NCI-H2029 treated with DMSO at 0.1 percent for 48 hours (cell line): ENCODE data around the gene ARHGAP6.
"Not testable (repeated sequence)": the region's sequence is repeated elsewhere in the genome, so short reads cannot be mapped to it uniquely, and the experiment has no call there.

Source experiments
- DNase-seq: peaks from one replicate; lab custom pipeline; 2025; lab: John Stamatoyannopoulos, UW

The ARHGAP6 gene

DNA sequence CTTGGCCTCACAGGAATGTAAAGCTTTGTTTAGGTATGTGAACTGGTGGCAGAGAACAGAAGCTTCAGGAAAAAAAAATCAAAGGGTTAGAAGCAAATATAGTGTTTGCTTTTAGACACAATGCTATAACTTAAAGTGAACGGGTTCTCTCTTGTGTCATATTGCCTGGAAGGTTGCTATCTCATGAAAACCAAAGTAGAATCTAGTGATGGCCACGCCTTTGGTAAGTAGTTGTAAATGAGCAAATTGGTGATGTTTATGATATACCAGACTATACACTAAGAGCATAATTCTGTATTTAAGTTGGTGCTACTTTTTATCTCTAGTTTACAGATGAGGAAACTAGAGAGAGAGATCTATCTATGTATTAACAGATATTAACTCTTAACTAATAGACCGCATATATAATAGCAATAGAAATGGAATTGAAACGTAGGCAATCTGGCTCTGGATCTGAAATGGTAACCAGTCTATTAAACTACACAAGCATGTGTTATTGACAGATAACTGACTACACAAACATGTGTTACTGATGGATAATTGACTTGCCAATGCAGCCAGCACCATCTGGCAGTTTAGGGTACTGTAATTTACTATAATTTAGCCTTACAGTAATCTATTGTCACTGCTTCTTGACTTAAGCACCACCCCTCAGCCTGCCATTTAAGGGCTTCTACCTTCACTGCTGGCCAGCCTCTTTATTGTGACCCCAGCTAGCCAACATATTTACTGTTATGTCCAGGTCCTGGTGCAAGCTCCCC, 513.7 kb downstream of the ARHGAP6 start:
- DNase-seq, result no peak

DNA sequence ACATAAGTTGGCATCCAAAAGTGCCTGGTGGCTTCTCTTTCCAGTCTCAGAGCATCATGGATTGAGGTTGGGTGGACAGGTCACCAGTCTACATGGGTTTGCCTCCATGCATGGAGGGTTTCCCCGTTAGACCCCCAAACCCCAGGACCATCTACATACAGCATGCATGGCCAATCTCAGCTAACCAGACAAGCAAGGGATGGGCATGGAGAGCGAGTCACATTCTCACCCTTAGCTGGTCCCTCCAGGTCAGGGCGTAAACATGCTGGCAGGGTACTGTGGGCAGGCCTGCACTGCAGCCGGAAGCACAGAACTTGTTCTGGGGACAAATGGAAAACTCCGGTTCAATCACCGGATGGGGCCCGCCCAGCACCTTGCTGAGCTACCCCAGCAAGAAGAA, 517.3 kb downstream of the ARHGAP6 start:
- no peak for DNase-seq

DNA sequence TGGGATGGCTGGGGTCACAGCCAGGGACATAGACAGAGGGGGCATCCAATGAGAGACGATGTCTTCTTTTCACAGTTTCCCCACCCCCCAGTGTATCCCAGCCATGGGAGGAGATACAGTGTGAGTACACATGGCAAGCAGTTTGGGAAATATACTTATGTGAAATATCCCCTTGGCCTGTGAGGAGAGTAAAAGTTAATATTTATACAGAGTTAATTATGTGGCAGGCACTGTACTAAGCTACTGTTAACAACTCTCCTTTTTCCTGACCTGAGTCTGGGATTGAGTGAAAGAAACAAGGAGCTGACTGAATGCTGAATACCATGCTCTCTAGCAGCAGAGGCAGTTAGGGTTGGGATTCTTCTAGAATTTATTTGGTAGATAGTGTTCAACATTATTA, 519.3 kb downstream of the ARHGAP6 start:
- DNase-seq, result no peak

DNA sequence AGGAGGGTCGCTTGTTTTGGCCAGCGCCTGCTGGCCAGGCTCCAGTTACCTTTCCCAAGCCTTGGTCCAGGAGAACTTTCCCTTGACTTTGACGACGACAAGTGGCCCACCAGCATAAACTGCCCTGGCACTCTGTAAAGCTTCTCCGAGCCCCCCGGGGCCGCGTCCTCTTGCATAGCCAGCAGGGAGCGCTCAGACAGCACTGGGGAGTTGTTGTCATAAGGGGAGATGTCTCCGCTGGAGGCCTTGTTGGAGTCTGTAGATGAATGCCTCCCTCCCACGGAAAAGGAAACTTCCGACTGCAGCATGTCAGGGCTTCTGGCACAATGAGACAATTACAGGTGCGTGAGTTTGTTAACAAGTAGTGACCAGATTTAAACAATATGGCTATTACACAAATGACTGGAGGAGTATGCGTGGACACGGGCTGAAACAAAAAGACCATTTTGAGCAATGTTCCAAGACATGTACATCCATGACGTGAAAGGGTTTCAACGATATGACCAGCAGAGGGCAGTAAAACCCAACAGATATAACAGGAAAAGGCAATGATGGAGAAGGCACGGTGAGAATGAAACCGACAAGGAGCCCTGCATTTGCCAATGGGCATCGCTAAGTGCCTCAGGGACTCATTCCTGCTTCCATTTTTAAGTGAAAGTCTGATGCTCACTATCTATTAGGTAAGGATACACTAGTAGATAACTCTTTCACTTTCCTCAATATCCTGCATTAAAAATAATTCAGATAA, 521.6 kb downstream of the ARHGAP6 start:
- peak; percentile 12 for DNase-seq

DNA sequence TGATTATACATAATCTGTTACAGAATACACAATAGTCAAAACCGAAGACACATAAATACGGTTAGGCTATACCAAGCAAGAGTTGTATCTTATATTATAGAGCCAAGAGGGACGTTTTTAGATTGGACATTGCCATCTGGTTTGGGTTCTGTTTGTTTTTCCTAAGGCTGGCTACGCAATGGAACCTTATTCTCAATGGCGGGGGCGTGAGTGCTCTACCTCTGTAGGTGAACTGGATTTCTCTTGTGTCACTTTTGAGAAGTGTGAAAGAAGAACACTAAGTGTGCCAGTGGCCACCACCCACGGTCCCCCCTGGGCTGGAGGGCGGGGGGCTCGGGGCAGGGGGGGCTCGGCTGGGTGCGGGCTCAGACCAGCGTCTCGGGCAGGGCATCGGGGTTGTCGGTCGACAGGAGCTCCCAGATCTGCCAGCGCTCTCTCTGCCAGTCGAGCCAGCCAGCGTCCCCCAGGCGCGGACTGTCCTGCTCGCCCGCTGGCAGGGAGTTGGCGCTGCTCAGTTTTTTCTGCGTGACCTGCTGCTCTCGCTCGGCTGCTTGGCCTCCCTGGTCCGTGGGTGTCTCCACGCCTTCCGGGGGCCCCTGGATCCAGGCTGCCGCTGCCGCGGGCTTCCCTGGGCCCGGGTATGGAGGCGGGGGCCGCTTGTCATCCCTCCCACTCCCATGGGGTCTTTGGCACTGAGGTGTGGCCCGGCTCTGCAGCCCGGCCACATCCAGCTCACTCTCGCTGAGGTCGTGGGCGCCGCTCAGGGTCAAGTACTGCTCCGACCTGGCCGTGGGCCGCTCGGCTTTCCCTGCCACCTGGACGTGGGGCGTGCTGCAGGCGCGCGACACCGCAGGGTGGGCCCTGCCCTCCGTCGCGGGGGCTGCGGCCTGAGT, 527.0 kb downstream of the ARHGAP6 start:
- no peak for DNase-seq

DNA sequence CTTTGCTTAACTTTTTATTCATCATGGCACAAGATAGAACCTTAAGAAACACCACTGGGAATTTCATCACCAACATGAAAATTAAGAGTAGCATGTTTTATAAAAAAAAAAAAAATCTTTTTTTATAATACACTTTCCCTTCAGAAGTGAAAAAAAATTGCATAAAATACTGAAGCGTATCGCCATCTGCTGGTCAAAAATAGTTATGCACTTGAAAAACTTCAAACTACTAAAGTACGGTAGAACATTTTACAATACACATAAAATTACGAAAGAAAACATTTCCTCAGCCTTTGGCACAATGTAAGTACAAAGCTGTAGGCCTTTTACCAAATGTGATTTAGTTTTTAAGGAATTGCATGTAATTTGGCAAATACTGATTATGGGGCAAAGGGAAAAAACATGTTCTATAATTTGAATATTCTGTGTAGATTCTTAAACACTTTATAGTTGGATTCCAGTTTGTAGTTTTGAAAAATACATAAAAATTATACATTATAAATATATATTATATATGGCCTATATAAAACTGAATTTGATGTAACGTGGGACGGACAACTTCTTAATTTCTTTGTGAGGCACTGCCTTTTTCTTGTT, 528.1 kb downstream of the ARHGAP6 start:
- no peak for DNase-seq

DNA sequence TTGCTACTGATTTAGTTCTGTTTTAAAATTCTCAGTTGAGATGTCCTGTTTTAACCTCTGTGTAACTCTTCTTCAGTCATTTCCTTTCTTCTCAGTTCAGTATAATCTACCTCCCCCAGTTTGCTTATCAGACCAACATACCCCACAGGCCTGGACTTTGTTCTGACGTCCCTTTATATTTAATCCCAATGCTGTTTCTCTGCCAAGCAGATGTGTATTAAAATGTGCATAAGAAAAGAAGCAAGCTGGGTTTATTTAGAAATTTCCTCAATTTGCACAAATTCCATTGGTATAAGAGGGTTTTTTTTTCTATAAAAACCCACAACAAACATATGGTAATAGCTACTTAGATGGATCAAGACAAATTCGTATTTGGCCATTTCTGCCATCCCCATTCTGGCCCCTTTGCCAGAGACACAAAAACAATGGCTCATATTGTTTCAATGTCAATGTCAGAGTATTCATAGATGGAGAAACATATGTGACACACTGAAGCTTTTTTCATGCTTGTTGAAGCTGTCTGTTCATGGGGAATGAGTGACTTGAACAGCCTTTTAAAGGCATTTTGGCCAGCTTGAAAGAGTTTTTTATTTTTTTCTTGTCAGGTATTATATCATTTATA, 530.0 kb downstream of the ARHGAP6 start:
- no peak for DNase-seq

DNA sequence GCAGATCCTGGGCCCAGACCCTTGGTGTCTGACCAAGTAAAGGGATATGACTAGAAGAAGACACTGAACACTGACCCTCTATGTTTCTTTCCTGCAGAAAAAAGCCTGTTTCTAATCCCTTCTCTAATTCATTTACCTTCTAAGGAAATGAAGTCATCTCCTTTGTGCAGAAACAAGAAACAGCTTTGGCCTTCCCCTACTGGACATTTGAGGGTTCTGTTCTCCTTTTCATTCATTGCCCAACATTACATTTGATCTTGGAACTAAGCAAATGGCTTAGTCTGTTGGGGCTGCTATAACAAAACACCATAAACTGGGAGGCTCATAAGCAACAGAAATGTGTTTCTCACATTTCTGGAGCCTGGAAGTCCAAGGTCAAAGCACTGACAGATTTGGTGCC, 534.6 kb downstream of the ARHGAP6 start:
- no peak for DNase-seq

DNA sequence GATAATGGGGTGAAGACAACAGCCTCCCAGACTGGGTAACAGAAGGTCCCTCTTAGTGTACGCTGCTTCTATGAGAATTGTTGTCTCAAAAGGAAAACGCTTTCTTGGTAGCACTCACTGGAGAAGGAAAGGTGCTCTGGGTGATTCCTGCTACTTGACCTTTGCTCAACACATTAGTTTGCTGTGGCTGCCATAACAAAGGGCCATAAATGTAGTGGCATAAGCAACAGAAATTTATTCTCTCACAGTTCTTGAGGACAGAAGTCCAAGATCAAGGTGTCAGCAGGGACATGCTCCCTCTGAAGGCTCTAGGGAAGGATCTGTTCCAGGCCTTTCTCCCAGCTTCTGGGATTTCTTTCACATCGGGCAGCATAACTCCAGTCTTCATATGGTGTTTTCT, 535.6 kb downstream of the ARHGAP6 start:
- DNase-seq, result no peak

DNA sequence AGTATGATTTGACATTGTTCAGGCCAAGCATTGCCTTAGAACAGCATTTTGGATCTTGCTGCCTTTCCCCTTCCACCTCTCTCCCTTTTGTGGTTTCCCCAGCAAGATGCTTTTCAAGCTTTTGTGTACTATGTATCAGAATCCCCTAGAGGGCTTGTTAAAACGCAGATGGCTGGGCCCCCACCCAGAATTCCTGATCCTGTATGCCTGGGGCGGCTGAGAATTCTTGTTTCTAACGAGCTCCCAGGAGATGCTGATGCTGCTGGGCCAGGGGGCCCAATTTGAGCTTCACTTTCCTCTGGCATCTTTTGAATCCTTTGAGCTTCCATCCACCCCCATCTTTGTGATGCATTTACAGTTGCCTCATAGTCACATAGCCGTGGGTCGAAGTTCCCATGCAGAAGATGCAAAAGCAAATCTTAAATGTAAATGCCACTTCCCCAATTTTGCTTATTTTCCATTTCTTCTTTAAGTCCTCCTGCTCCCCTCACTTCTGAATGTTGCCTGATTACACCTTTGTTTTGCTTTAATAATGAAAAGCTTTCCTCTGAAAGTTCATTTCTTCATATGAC, 536.1 kb downstream of the ARHGAP6 start:
- no peak for DNase-seq

DNA sequence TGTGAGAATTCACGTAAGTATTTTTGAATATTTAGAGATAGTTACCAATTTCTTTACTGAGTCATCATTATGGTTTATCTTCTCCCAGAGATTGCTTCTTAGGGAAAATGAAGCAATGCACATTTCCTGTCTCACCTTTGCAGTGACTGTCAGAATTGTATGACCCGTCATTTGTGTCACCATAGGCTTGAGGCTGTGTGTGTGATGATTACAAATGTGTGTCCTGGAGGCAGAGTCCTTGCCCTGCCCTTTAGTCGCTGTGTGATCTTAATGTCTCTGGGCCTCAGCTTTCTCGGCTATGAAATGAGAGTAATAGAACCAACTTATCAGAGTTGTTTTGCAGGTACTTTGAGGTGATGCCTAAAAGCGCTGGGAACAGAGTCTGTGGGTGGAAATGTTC, 540.7 kb downstream of the ARHGAP6 start:
- no peak for DNase-seq

DNA sequence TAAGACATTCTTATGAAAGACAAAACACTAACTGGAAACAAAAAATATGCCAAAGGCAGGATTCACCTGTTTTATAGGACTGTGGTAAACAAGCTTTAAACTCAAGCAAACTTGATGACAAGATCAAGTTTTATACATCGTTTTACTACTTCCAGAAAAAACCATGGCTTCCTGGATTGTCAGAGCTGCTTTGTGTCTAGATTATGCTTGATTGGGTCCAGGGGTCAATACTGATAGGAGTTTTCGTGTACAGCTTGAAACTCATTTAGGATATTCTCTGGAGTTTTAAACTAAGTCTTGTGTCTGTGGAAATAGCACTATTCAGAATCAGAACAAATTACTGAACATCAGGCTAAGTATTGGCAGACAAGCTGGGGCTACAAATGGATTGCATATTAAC, 541.6 kb downstream of the ARHGAP6 start:
- DNase-seq, result no peak

DNA sequence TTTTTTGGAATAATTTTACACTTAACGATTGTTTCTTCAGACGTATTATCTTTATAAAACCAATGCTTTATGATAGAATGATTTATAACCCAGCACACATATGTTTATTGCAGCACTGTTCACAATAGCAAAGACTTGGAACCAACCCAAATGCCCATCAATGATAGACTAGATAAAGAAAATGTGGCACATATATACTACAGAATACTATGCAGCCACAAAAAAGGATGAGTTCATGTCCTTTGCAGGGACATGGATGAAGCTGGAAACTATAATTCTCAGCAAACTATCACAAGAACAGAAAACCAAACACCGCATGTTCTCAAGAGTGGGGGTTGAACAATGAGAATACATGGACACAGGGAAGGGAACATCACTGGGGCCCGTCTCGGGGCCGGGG, 542.6 kb downstream of the ARHGAP6 start:
- DNase-seq, result not testable (repeated sequence)

DNA sequence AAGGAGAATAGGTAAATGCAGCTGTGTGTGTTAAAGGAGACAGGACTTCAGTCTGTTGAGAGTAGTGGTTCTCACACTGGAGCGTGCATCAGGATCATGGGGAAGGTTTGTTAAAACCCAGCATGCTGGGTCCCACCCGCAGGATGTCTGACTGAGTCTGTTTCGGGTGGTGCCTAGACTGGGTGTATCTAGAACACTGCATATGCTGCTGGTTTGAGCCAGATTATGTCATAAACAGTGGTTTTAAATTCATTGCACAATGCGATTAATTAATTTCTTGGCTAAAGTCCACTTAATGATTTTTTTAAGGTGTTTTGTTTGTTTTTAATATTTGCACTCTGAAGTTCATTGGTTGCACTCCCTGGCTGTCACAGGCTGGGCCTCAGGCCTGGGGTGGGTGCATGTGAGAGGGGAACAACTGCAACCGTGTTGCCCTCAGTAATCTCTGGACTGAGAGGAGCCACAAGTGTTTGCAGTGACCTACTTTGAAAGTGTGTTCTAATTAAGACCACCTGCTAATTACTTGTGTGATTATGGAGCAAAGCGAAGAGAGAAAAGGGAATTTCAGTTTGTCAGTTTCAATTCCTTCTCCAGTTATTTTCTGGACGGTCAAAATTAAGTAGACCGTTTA, 546.3 kb downstream of the ARHGAP6 start:
- DNase-seq, result no peak

DNA sequence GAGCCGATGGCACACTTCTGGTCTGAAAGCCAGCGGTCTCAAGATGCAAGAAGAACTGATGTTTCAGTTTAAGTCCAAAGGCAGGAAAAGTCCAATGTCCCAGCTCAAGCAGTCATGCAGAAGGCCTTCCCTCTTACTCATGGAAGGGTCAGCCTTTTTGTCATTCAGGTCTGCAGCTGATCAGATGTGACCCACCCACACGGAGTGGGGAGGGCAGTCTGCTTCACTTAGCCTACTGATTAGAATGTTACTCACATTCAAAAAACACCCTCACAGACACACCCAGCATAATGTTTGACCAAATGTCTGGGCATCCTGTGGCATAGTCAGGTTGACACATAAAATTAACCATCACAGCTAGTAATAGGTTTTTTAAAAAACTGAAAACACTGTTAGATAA, 548.0 kb downstream of the ARHGAP6 start:
- DNase-seq, result no peak

DNA sequence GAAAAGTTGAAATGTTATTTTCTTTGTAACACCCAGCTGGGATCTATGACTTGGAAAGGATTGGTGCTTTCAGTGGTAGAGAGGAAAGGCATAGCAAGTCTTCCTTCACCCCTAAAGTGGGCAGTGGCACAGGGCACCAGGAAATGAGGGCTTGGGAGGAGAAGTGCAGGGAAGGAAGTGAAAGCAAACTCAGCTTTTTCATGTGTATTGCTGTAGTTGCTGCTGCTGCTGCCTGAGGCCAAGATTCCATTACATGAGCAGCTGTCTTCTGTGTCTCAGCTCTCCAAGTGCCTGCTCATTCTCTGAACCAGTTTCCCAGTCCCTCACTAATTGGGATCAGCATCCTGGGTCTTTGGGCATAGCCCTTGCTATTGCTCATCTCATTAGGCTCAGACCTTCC, 552.0 kb downstream of the ARHGAP6 start:
- DNase-seq, result no peak

DNA sequence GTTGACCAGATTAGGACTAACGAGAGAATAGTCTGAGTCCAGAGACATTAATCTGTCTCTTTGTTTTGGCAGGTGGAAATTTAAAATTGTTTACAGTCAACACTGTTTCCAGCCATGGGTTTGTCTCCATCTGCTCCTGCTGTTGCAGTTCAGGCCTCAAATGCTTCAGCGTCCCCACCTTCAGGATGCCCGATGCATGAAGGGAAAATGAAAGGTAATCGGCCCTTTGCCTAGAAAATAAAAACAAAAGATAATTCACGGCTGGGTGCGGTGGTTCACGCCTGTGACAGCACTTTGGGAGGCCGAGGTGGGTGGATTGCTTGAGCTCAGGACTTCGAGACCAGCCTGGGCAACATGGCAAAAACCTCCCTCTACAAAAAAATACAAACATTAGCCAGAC, 553.8 kb downstream of the ARHGAP6 start:
- DNase-seq, result no peak

DNA sequence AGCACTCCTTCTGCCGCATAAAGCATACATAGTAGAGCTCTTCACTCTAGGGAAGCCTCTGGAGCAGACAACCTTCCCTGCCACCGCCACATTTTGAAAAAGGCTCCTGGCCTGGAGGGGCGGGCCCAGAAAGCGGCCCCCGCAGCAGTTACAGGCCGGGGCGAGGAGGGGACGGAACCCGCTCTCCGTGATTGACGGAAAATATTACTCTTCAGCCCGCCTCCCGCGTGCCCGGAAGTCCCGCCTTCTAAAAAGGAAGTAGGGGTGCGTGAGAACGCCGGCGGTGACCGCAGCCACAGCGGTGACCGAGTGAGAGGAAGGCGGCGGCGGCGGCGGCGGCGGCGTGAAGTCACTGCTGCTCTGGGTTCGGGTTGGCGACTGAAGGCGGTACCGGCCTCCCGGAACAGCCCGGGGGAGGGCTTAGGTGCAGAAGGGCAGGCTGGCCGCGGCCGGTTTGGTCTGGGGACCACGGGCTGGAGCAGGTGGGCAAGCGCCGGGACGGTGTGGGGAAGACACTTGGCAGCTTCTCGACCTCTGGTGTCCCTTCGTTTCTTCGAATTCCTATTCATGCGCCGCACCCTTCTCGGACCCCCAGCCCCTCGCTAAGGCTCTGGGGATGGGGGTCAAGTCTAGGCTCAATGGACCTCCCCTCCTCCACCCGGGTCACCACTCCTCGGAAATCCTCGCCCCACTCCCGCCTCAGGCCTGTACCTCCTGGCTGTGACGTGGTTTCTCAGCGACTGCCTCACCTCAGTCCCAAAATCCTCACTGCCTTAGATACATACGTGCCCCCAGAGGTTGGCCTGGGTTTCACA, 554.5 kb downstream of the ARHGAP6 start, which contains the start of gene HCCS:
TSS of gene HCCS (plus strand) at position 296 of the 815 bp plus-strand sequence. CDS start 729 bp downstream, outside the sequence.
- DNase-seq, result peak; percentile 6

DNA sequence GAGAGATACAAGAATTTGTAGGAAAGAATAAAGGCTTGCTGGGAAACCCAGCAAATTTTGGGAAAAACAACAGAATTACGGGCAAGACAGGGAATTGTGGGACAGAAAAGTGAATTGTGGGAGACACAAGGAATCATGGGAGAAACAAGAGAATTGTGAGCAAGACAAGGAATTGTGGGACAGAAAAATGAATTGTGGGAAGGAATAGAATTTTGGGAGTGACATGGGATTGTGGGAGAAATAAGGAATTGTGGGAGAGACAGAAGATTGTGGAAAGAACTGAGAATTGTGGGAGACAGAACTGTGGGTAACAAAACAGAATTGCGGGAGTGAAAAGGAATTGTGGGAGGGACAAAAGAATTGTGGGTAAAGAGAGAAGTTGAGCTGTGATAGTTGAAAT, 555.8 kb downstream of the ARHGAP6 start:
- DNase-seq, result no peak
